ENCODE data around the gene DPYD.

The DPYD gene

GRCh38 chr1:97210307-97210706 is 710.5 kb downstream of the DPYD start:
- DNase-seq (ENCODE audit: low read depth, low spot score): no peak

- no peak for DNase-seq (ENCODE audit: low read depth, low spot score)
Observed at GRCh38 chr1:97209381-97209957, 711.4 kb downstream of the DPYD start.

- DNase-seq (ENCODE audit: low read depth, low spot score): no peak
Observed at GRCh38 chr1:97207868-97208267, 713.0 kb downstream of the DPYD start.

- no peak for DNase-seq (ENCODE audit: low read depth, low spot score)
Observed at GRCh38 chr1:97204468-97204867, 716.4 kb downstream of the DPYD start.

- no peak for DNase-seq (ENCODE audit: low read depth, low spot score)
Observed at GRCh38 chr1:97202481-97203380, 718.1 kb downstream of the DPYD start.

GRCh38 chr1:97201641-97202040 is 719.2 kb downstream of the DPYD start:
- no peak for DNase-seq (ENCODE audit: low read depth, low spot score)

GRCh38 chr1:97200595-97200994 is 720.2 kb downstream of the DPYD start:
- DNase-seq (ENCODE audit: low read depth, low spot score): no peak

GRCh38 chr1:97196825-97197516 is 723.9 kb downstream of the DPYD start:
- DNase-seq (ENCODE audit: low read depth, low spot score): no peak

- DNase-seq (ENCODE audit: low read depth, low spot score): no peak
Observed at GRCh38 chr1:97192872-97193572, 727.8 kb downstream of the DPYD start.

GRCh38 chr1:97190326-97190725 is 730.5 kb downstream of the DPYD start:
- no peak for DNase-seq (ENCODE audit: low read depth, low spot score)

GRCh38 chr1:97186381-97186780 is 734.5 kb downstream of the DPYD start:
- no peak for DNase-seq (ENCODE audit: low read depth, low spot score)

GRCh38 chr1:97174039-97174704 is 746.7 kb downstream of the DPYD start:
- no peak for DNase-seq (ENCODE audit: low read depth, low spot score)

GRCh38 chr1:97170300-97170699 is 750.5 kb downstream of the DPYD start:
- DNase-seq (ENCODE audit: low read depth, low spot score): no peak

- no peak for DNase-seq (ENCODE audit: low read depth, low spot score)
Observed at GRCh38 chr1:97168056-97168455, 752.8 kb downstream of the DPYD start.

GRCh38 chr1:97167246-97167645 is 753.6 kb downstream of the DPYD start:
- DNase-seq (ENCODE audit: low read depth, low spot score): no peak

- DNase-seq (ENCODE audit: low read depth, low spot score): no peak
Observed at GRCh38 chr1:97166626-97167025, 754.2 kb downstream of the DPYD start.

- no peak for DNase-seq (ENCODE audit: low read depth, low spot score)
Observed at GRCh38 chr1:97164276-97164639, 756.6 kb downstream of the DPYD start.

GRCh38 chr1:97163591-97164275 is 757.1 kb downstream of the DPYD start:
- no peak for DNase-seq (ENCODE audit: low read depth, low spot score)

- DNase-seq (ENCODE audit: low read depth, low spot score): no peak
Observed at GRCh38 chr1:97160818-97161217, 760.0 kb downstream of the DPYD start.

- no peak for DNase-seq (ENCODE audit: low read depth, low spot score)
Observed at GRCh38 chr1:97159342-97159741, 761.5 kb downstream of the DPYD start.

GRCh38 chr1:97158691-97159096 is 762.1 kb downstream of the DPYD start:
- no peak for DNase-seq (ENCODE audit: low read depth, low spot score)
